Measurements from ENCODE around the gene PRPF8.

- peak; percentile 65 for TF ChIP-seq POLR2A (IDR thresholded peaks at IDR 0.05; ENCODE audit: low read length)
- no peak for TF ChIP-seq GATA1 (IDR thresholded peaks at IDR 0.05; ENCODE audit: low read depth, low read length)
Measured at GRCh38 chr17:1628856-1629503, 55.7 kb downstream of the PRPF8 start.
